Measurements from ENCODE around the gene PLXNA2.

Gene PLXNA2

DNA sequence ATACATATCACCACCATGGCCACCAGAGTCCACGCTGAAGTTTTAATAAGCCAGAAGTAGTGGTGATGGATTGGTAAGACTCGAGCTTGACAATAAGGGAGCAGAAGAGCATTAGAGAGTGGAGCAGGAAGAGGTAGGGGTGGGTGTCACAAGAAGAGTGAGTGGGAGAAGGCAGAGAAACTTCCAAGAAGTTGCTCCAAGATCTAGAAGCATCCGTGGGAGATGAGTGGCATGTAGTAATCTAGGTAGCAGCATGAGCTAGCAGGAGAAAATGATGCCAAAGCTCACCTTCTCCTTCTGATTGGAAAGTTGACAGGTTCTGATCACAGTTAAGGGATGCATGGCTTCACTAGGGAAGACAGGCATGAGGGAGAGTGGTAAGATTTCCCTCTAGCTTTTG, 49.2 kb downstream of the PLXNA2 start:
- TF ChIP-seq CTCF (IDR thresholded peaks at IDR 0.05; ENCODE audit: low read depth, low read length): no peak

GRCh38 chr1:208192995-208193394, 51.2 kb downstream of the PLXNA2 start:
- no peak for TF ChIP-seq CTCF (IDR thresholded peaks at IDR 0.05; ENCODE audit: low read depth, low read length)
- H3K4me3 ChIP-seq (ENCODE audit: low read depth, low read length): no peak overlapping the region

More for the DNA sequence above, 49.2 kb downstream of the PLXNA2 start:
- no peak overlapping the region for H3K4me3 ChIP-seq (ENCODE audit: low read depth, low read length)

DNA sequence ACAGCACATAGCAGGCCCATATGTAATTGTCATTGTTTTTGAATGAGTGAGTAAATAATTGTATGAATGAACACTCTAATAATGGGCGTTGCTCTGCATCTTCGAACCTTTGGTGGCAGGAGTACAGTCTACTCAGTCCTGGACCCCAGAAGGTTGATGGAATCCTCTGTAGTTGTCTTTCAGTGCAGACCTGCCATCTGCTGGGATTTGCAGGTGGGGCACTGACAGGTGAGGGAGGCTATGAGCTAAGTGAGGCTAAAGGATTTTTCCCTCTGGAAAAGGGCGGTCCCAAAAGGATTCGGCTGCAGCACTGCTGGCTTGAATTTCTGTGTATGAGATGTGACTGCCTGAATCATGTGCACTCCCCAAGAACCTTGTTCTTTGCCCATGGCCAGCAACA, 53.4 kb downstream of the PLXNA2 start:
- TF ChIP-seq CTCF (IDR thresholded peaks at IDR 0.05; ENCODE audit: low read depth, low read length): no peak
- no peak overlapping the region for H3K4me3 ChIP-seq (ENCODE audit: low read depth, low read length)

DNA sequence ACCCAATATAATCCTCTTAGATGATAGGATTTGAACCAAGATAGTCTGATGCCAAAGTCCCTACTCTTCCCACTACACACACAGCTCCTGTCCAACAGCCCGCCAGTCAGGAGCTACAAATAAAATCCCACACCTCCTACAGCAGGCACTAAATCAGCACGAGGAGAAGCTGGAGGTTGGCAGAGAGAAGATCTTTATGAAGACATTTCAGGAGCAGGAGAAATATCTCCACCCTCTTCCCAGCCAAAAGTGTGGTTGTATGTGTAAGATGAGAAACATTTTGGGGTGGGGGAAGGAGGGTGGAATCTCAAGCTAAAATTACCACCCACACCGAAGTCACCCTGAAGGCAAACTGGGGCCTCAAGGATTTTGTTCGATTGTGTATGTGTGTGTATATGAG, 54.5 kb downstream of the PLXNA2 start:
- TF ChIP-seq CTCF (IDR thresholded peaks at IDR 0.05; ENCODE audit: low read depth, low read length): no peak
- no peak overlapping the region for H3K4me3 ChIP-seq (ENCODE audit: low read depth, low read length)

DNA sequence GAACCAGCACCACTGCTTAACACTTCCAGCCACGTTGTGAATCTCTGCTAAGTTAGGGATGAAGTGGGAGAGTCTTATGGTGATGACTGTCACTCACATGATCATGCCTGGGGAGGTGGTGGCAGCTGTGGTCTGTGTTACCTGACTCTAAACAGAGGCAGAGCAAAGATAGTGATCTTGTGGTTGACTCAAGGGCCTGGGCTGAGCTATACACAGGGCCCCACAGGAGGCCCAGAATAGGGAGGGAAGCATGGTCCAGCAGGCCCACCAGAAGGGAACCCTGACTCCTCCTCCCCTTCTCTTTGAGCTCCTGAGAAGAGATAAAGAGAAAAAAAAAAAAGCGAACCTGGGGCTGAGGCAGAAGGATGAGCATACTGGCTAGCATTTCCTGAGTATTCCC, 55.0 kb downstream of the PLXNA2 start:
- no peak overlapping the region for H3K4me3 ChIP-seq (ENCODE audit: low read depth, low read length)
- TF ChIP-seq CTCF (IDR thresholded peaks at IDR 0.05; ENCODE audit: low read depth, low read length): no peak

- TF ChIP-seq CTCF (IDR thresholded peaks at IDR 0.05; ENCODE audit: low read depth, low read length): no peak
- no peak overlapping the region for H3K4me3 ChIP-seq (ENCODE audit: low read depth, low read length)
These were observed 55.6 kb downstream of the PLXNA2 start for GRCh38 chr1:208188607-208189006.

DNA sequence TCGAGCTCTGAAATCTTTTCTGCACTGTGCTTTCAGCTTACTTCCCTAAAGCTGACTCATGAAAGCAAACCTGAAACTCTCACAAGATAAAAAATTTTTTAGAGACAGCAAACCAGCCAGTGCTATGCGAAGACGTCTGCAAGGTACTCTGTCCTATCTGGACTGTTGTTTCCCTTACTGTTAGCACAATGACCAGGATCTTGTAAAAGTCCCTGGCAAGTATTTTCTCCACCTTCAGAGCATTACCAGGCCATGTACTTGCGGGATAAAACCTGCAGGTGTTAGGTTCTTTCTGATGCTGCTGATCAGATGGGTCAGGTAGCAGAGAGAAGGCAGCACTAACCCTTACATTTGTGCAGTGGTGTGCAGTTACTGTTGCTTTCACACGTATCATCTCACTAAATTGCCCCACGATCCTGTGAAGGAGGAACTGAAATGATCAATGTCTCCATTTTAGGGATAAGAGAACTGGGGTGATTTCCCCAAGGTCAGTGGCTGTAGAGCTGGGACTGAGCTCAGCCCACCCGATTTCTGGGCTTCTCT, 56.6 kb downstream of the PLXNA2 start:
- no peak for TF ChIP-seq CTCF (IDR thresholded peaks at IDR 0.05; ENCODE audit: low read depth, low read length)
- H3K4me3 ChIP-seq (ENCODE audit: low read depth, low read length): no peak overlapping the region

All from WI38 (cell line).